ENCODE results near the gene ZNF236. TPM values are rescaled to one million over a fixed set of nuclear protein-coding genes. Genes with fewer than 3 reads are reported as not detected.
A peak's percentile ranks its signal among the peaks of the same experiment; 100 is the strongest.

The ZNF236 gene
- total RNA-seq, 6 donors from 2014 or later: 9.0 to 27.2 (median 14.8) TPM

GRCh38 chr18:77013811-77014521 is 191.6 kb downstream of the ZNF236 start:
- Histone ChIP-seq H3K4me3 (no peak overlapping the region), H3K9me3 (no peaks in the 10 kb centered on the region), H3K27me3 (no peaks in the 10 kb centered on the region), H3K27ac (peak overlapping the region; percentile 64 to 92 (median 76)), H3K4me1 (peaks cover 17 to 31% (median 27%) of the 10 kb centered on the region in 4 donors), H3K36me3 (peaks cover 0 to 34% (median 16%) of the 10 kb centered on the region in 4 donors)
- no peak for TF ChIP-seq CTCF (IDR thresholded peaks at IDR 0.05)
- TF ChIP-seq POLR2AphosphoS5 (IDR thresholded peaks at IDR 0.05): peak; percentile 24 to 78
- TF ChIP-seq EP300 (IDR thresholded peaks at IDR 0.05): peak in 2 of 4 donors; percentile 3 to 96
- peak in 1 of 4 donors; percentile 60 for TF ChIP-seq POLR2A (IDR thresholded peaks at IDR 0.05)
- ATAC-seq (ENCODE audit: low FRiP score in 2 of 2) (peak; percentile 85 to 87), DNase-seq (peak in 1 of 2 donors; percentile 94)
- WGBS, 2 donors: 59 to 60% methylated on average over 18 of the region's 18 CpGs

- H3K9me3 ChIP-seq: no peaks in the 10 kb centered on the region
- 71 to 90% methylated on average over 5 of the region's 5 CpGs for WGBS, 2 donors
- no peak overlapping the region for H3K4me3 ChIP-seq
- H3K4me1 ChIP-seq: peaks cover 17 to 31% (median 27%) of the 10 kb centered on the region in 4 donors
- ATAC-seq (ENCODE audit: low FRiP score in 2 of 2): no peak
- no peak for DNase-seq
- no peaks in the 10 kb centered on the region for H3K27me3 ChIP-seq
- H3K36me3 ChIP-seq: peaks cover 0 to 28% (median 14%) of the 10 kb centered on the region in 4 donors
- H3K27ac ChIP-seq: peak overlapping the region; percentile 64 to 92 (median 76)
- TF ChIP-seq EP300 (IDR thresholded peaks at IDR 0.05) (no peak), POLR2AphosphoS5 (IDR thresholded peaks at IDR 0.05) (no peak), CTCF (IDR thresholded peaks at IDR 0.05) (no peak), POLR2A (IDR thresholded peaks at IDR 0.05) (no peak)
These were observed 192.2 kb downstream of the ZNF236 start for GRCh38 chr18:77014538-77014937.

GRCh38 chr18:77015169-77015568 is 192.8 kb downstream of the ZNF236 start:
- no peaks in the 10 kb centered on the region for H3K9me3 ChIP-seq
- H3K4me3 ChIP-seq: no peak overlapping the region
- peak overlapping the region in 1 of 4 donors; percentile 64 for H3K27ac ChIP-seq
- DNase-seq (peak in 1 of 2 donors; percentile 54), ATAC-seq (ENCODE audit: low FRiP score in 2 of 2) (no peak)
- TF ChIP-seq POLR2A (IDR thresholded peaks at IDR 0.05): no peak
- no peak for TF ChIP-seq CTCF (IDR thresholded peaks at IDR 0.05)
- TF ChIP-seq POLR2AphosphoS5 (IDR thresholded peaks at IDR 0.05): no peak
- no peak for TF ChIP-seq EP300 (IDR thresholded peaks at IDR 0.05)
- peaks cover 17 to 31% (median 27%) of the 10 kb centered on the region in 4 donors for H3K4me1 ChIP-seq
- no peaks in the 10 kb centered on the region for H3K27me3 ChIP-seq
- peaks cover 0 to 26% (median 11%) of the 10 kb centered on the region in 4 donors for H3K36me3 ChIP-seq
- 62 to 67% methylated on average over 4 of the region's 4 CpGs for WGBS, 2 donors

GRCh38 chr18:77015771-77016710 is 193.7 kb downstream of the ZNF236 start:
- no peaks in the 10 kb centered on the region for H3K9me3 ChIP-seq
- WGBS, 2 donors: 77 to 78% methylated on average over 15 to 16 of the region's 16 CpGs
- TF ChIP-seq POLR2AphosphoS5 (IDR thresholded peaks at IDR 0.05): no peak
- TF ChIP-seq CTCF (IDR thresholded peaks at IDR 0.05): no peak
- no peak for TF ChIP-seq EP300 (IDR thresholded peaks at IDR 0.05)
- TF ChIP-seq POLR2A (IDR thresholded peaks at IDR 0.05): no peak
- ATAC-seq (ENCODE audit: low FRiP score in 2 of 2): no peak
- peaks cover 17 to 31% (median 27%) of the 10 kb centered on the region in 4 donors for H3K4me1 ChIP-seq
- peaks cover 0 to 20% (median 11%) of the 10 kb centered on the region in 4 donors for H3K36me3 ChIP-seq
- no peak overlapping the region for H3K27ac ChIP-seq
- DNase-seq: no peak
- no peak overlapping the region for H3K4me3 ChIP-seq
- H3K27me3 ChIP-seq: no peaks in the 10 kb centered on the region
